SJSA1 (cell line): ENCODE measurements around the gene SOX1. TPM values are rescaled to one million over a fixed set of nuclear protein-coding genes. Genes with fewer than 3 reads are reported as not detected.
A peak's percentile ranks its signal among the peaks of the same experiment; 100 is the strongest.

Experiments
- DNase-seq, 2 experiments: peaks; one replicate each; pipeline ENCODE4 v3.0.0-alpha.2; 2015 to 2020; ENCODE audit warnings: low spot score in 2 of 2, low read depth in 1 of 2
- H3K27ac ChIP-seq: fragments of 250-450 bp; sonication (Bioruptor Pico); 2 replicates; pipeline ENCODE4 v1.5.1; 2020; ENCODE audit warnings: mild to moderate bottlenecking, moderate library complexity
- H3K27me3 ChIP-seq: fragments of 250-450 bp; sonication (Bioruptor Pico); replicated peaks from 2 replicates; pipeline ENCODE4 v1.5.1; 2020; ENCODE audit warnings: mild to moderate bottlenecking, moderate library complexity
- H3K36me3 ChIP-seq: fragments of 250-450 bp; sonication (Bioruptor Pico); 2 replicates; pipeline ENCODE4 v1.5.1; 2020; ENCODE audit warnings: mild to moderate bottlenecking
- H3K4me1 ChIP-seq: fragments of 250-450 bp; sonication (Bioruptor Pico); replicated peaks from 2 replicates; pipeline ENCODE4 v1.6.1; 2021; ENCODE audit warnings: mild to moderate bottlenecking
- H3K4me3 ChIP-seq: fragments of 250-450 bp; sonication (Bioruptor Pico); 2 replicates; pipeline ENCODE4 v1.5.1; 2020; ENCODE audit warnings: mild to moderate bottlenecking
- H3K9me3 ChIP-seq: fragments of 250-450 bp; sonication (Bioruptor Pico); replicated peaks from 2 replicates; pipeline ENCODE4 v1.5.1; 2020; ENCODE audit warnings: mild to moderate bottlenecking
- total RNA-seq: library from RNA; depleted of rRNA; stranded (reverse); fragments of >200 nt; shearing (Covaris generic); gene quantifications from 2 replicates; pipeline ENCODE4 v1.2.3, GENCODE V29; 2014

Gene SOX1
- total RNA-seq, 1 experiment from 2014 or later: not detected

- H3K27ac ChIP-seq: no peak overlapping the region
- no peaks in the 10 kb centered on the region for H3K4me1 ChIP-seq
- no peak for DNase-seq
Observed at GRCh38 chr13:112098699-112099098, 31.8 kb downstream of the SOX1 start.

GRCh38 chr13:112101360-112101930 is 34.5 kb downstream of the SOX1 start:
- no peak overlapping the region for H3K4me3 ChIP-seq
- no peaks in the 10 kb centered on the region for H3K36me3 ChIP-seq
- H3K9me3 ChIP-seq: peaks cover 4% of the 10 kb centered on the region; the same call in 1 of the 2 replicates
- H3K27me3 ChIP-seq: peaks cover 73% of the 10 kb centered on the region
- DNase-seq: no peak
- H3K27ac ChIP-seq: no peak overlapping the region
- H3K4me1 ChIP-seq: no peaks in the 10 kb centered on the region

More at GRCh38 chr13:112098699-112099098, 31.8 kb downstream of the SOX1 start:
- H3K27me3 ChIP-seq: peaks cover 55% of the 10 kb centered on the region
- no peaks in the 10 kb centered on the region for H3K9me3 ChIP-seq
- no peaks in the 10 kb centered on the region for H3K36me3 ChIP-seq
- no peak overlapping the region for H3K4me3 ChIP-seq

- H3K4me1 ChIP-seq: no peaks in the 10 kb centered on the region
- H3K36me3 ChIP-seq: no peaks in the 10 kb centered on the region
- H3K9me3 ChIP-seq: peaks cover 4% of the 10 kb centered on the region; the same call in 1 of the 2 replicates
- peaks cover 76% of the 10 kb centered on the region for H3K27me3 ChIP-seq
- H3K4me3 ChIP-seq: no peak overlapping the region
- no peak overlapping the region for H3K27ac ChIP-seq
- peak in 1 of 2 experiments; percentile 45 for DNase-seq
Observed at GRCh38 chr13:112102243-112102642, 35.3 kb downstream of the SOX1 start.

- H3K4me1 ChIP-seq: no peaks in the 10 kb centered on the region
- DNase-seq: peak in 1 of 2 experiments; percentile 42
- H3K9me3 ChIP-seq: peaks cover 4% of the 10 kb centered on the region; the same call in 1 of the 2 replicates
- no peak overlapping the region for H3K27ac ChIP-seq
- H3K4me3 ChIP-seq: no peak overlapping the region
- peaks cover 81% of the 10 kb centered on the region for H3K27me3 ChIP-seq
- no peaks in the 10 kb centered on the region for H3K36me3 ChIP-seq
Observed at GRCh38 chr13:112103260-112103838, 36.4 kb downstream of the SOX1 start.

- Histone ChIP-seq H3K36me3 (no peaks in the 10 kb centered on the region), H3K4me3 (no peak overlapping the region), H3K27me3 (peaks cover 87% of the 10 kb centered on the region), H3K4me1 (no peaks in the 10 kb centered on the region), H3K9me3 (peaks cover 4% of the 10 kb centered on the region; the same call in 1 of the 2 replicates), H3K27ac (no peak overlapping the region)
- DNase-seq: peak in 1 of 2 experiments; percentile 53
Observed at GRCh38 chr13:112103961-112104880, 37.3 kb downstream of the SOX1 start.

- no peaks in the 10 kb centered on the region for H3K36me3 ChIP-seq
- H3K4me3 ChIP-seq: no peak overlapping the region
- H3K27me3 ChIP-seq: peaks cover 84% of the 10 kb centered on the region
- H3K4me1 ChIP-seq: no peaks in the 10 kb centered on the region
- peaks cover 4% of the 10 kb centered on the region; the same call in 1 of the 2 replicates for H3K9me3 ChIP-seq
- peak in 1 of 2 experiments; percentile 40 for DNase-seq
- no peak overlapping the region for H3K27ac ChIP-seq
Observed at GRCh38 chr13:112104881-112105234, 37.9 kb downstream of the SOX1 start.

- no peak overlapping the region for H3K4me3 ChIP-seq
- peaks cover 84% of the 10 kb centered on the region for H3K27me3 ChIP-seq
- H3K27ac ChIP-seq: no peak overlapping the region
- H3K9me3 ChIP-seq: peaks cover 4% of the 10 kb centered on the region; the same call in 1 of the 2 replicates
- H3K4me1 ChIP-seq: no peaks in the 10 kb centered on the region
- DNase-seq: peak in 1 of 2 experiments; percentile 48
- H3K36me3 ChIP-seq: no peaks in the 10 kb centered on the region
Observed at GRCh38 chr13:112105244-112105681, 38.3 kb downstream of the SOX1 start.

GRCh38 chr13:112105892-112106291 is 38.9 kb downstream of the SOX1 start:
- H3K4me3 ChIP-seq: no peak overlapping the region
- no peaks in the 10 kb centered on the region for H3K4me1 ChIP-seq
- H3K36me3 ChIP-seq: no peaks in the 10 kb centered on the region
- H3K27me3 ChIP-seq: peaks cover 88% of the 10 kb centered on the region
- no peak overlapping the region for H3K27ac ChIP-seq
- H3K9me3 ChIP-seq: peaks cover 4% of the 10 kb centered on the region; the same call in 1 of the 2 replicates
- DNase-seq: peak in 1 of 2 experiments; percentile 35

GRCh38 chr13:112106478-112107141 is 39.7 kb downstream of the SOX1 start:
- Histone ChIP-seq H3K9me3 (peaks cover 4% of the 10 kb centered on the region; the same call in 1 of the 2 replicates), H3K4me1 (no peaks in the 10 kb centered on the region), H3K27ac (no peak overlapping the region), H3K4me3 (no peak overlapping the region), H3K36me3 (no peaks in the 10 kb centered on the region), H3K27me3 (peaks cover 87% of the 10 kb centered on the region)
- peak in 1 of 2 experiments; percentile 44 for DNase-seq

- Histone ChIP-seq H3K27ac (no peak overlapping the region), H3K36me3 (no peaks in the 10 kb centered on the region), H3K27me3 (peaks cover 85% of the 10 kb centered on the region), H3K4me3 (no peak overlapping the region), H3K9me3 (peaks cover 4% of the 10 kb centered on the region; the same call in 1 of the 2 replicates), H3K4me1 (no peaks in the 10 kb centered on the region)
- no peak for DNase-seq
Observed at GRCh38 chr13:112107289-112107688, 40.3 kb downstream of the SOX1 start.

- Histone ChIP-seq H3K27ac (no peak overlapping the region), H3K4me3 (no peak overlapping the region), H3K4me1 (no peaks in the 10 kb centered on the region), H3K36me3 (no peaks in the 10 kb centered on the region), H3K9me3 (no peaks in the 10 kb centered on the region), H3K27me3 (peaks cover 86% of the 10 kb centered on the region)
- DNase-seq: no peak
Observed at GRCh38 chr13:112110479-112110878, 43.5 kb downstream of the SOX1 start.

GRCh38 chr13:112111239-112111857 is 44.4 kb downstream of the SOX1 start:
- no peaks in the 10 kb centered on the region for H3K9me3 ChIP-seq
- DNase-seq: peak in 1 of 2 experiments; percentile 20
- peaks cover 86% of the 10 kb centered on the region for H3K27me3 ChIP-seq
- no peak overlapping the region for H3K4me3 ChIP-seq
- no peaks in the 10 kb centered on the region for H3K4me1 ChIP-seq
- H3K36me3 ChIP-seq: no peaks in the 10 kb centered on the region
- H3K27ac ChIP-seq: no peak overlapping the region
